Endothelial cell of hepatic sinusoid (primary cell): ENCODE measurements around the gene TRA2B.

Experiments used
- in situ Hi-C: cut with HindIII; loops from 2 replicates; pipeline ENCODE4 v1.10.0; 2017; ENCODE audit warnings: low sequenced_read_pairs

The TRA2B gene

GRCh38 chr3:185929192-185930151 lies 8.3 kb downstream of the TRA2B start:
- in situ Hi-C loops = no loop called here

GRCh38 chr3:185928496-185928895 lies 9.3 kb downstream of the TRA2B start:
- in situ Hi-C loops = no loop called here

GRCh38 chr3:185927501-185928200 lies 10.2 kb downstream of the TRA2B start:
- in situ Hi-C loops = no loop called here

- in situ Hi-C loops = no loop called here
Measured at GRCh38 chr3:185926445-185926844, 11.4 kb downstream of the TRA2B start.

- in situ Hi-C loops = no loop called here
Measured at GRCh38 chr3:185925353-185925752, 12.5 kb downstream of the TRA2B start.

- in situ Hi-C loops = no loop called here
Measured at GRCh38 chr3:185924375-185924774, 13.4 kb downstream of the TRA2B start.

GRCh38 chr3:185920184-185920583 lies 17.6 kb downstream of the TRA2B start:
- in situ Hi-C loops = no loop called here

GRCh38 chr3:185916042-185916833 lies 21.6 kb downstream of the TRA2B start:
- in situ Hi-C loops = no loop called here

GRCh38 chr3:185915642-185916041 lies 22.2 kb downstream of the TRA2B start:
- in situ Hi-C loops = no loop called here

- in situ Hi-C loops = loop anchor here (5.0 kb wide), 1 partner anchor 98 kb away; no protein-coding TSS in a partner anchor
Measured at GRCh38 chr3:185914911-185915629, 22.7 kb downstream of the TRA2B start.

GRCh38 chr3:185912929-185913901 lies 24.6 kb downstream of the TRA2B start:
- in situ Hi-C loops = loop anchor here (5.0 kb wide), 1 partner anchor 96 kb away; no protein-coding TSS in a partner anchor

- in situ Hi-C loops = loop anchor here (5.0 kb wide), 1 partner anchor 95 kb away; no protein-coding TSS in a partner anchor
Measured at GRCh38 chr3:185912512-185912911, 25.3 kb downstream of the TRA2B start.

- in situ Hi-C loops = loop anchor here (5.0 kb wide), 1 partner anchor 94 kb away; no protein-coding TSS in a partner anchor
Measured at GRCh38 chr3:185911076-185911448, 26.8 kb downstream of the TRA2B start.

GRCh38 chr3:185910322-185911075 lies 27.3 kb downstream of the TRA2B start:
- in situ Hi-C loops = loop anchor here (5.0 kb wide), 1 partner anchor 93 kb away; no protein-coding TSS in a partner anchor

GRCh38 chr3:185909913-185910312 lies 27.9 kb downstream of the TRA2B start:
- in situ Hi-C loops = loop anchor here (5.0 kb wide), 1 partner anchor 93 kb away; no protein-coding TSS in a partner anchor

GRCh38 chr3:185900228-185900627 lies 37.6 kb downstream of the TRA2B start:
- in situ Hi-C loops = no loop called here

GRCh38 chr3:185896636-185897035 lies 41.2 kb downstream of the TRA2B start:
- in situ Hi-C loops = no loop called here

- in situ Hi-C loops = no loop called here
Measured at GRCh38 chr3:185887066-185887465, 50.7 kb downstream of the TRA2B start.
